Adrenal gland (tissue), 5 donors: ENCODE results near the gene AGT.

Experiments
- CTCF ChIP-seq, 6 experiments: fragments of 450-650 bp in 4 of 6; fragments of 200-600 bp in 2 of 6; sonication (generic) in 1 of 6; IDR thresholded peaks; 1 replicate in 5 of 6; 2 replicates in 1 of 6; pipeline versions ENCODE4 v1.5.1 to v1.8.0; 2016 to 2021; ENCODE audit warnings: antibody characterized with exemption in 6 of 6, mild to moderate bottlenecking in 2 of 6, moderate library complexity in 1 of 6
- POLR2A ChIP-seq, 2 donors: fragments of 450-650 bp; IDR thresholded peaks; one replicate each; pipeline ENCODE4 v1.6.1; 2017; ENCODE audit warnings: antibody characterized with exemption in 2 of 2, mild to moderate bottlenecking in 2 of 2, moderate library complexity in 1 of 2
- donor health status: DM: no; HTN: no; CAD: no.

DNA sequence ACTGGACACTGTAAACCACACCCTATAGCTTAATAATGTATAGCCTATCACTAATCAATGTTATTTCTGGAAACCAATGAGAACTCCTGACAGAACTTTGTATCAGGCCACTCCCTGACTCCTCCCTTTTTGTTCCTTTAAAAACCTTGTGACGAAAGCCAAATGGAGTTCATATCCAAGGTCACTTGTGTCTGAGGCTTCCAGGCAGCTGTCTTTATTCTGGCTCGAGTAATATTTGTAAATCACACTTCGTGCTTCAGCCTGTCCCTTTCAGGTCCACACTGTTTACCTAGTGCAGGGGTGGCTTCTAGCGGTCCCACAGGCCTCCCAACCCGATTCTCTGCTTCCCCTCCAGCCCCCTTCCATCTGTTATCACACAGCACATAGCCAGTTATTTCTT lies 17.1 kb upstream of the AGT start:
- TF ChIP-seq CTCF (IDR thresholded peaks at IDR 0.05) (no peak), POLR2A (IDR thresholded peaks at IDR 0.05) (peak in 1 of 2 donors; percentile 13)
